Upper lobe of left lung (tissue), 6 donors: ENCODE data around the gene NDUFB8. TPM values are rescaled to one million over a fixed set of nuclear protein-coding genes. Genes with fewer than 3 reads are reported as not detected.

Source experiments
- ATAC-seq, 2 donors: fragments of 200-7000 bp; cut with Tn5 transposase; one replicate each; pipeline ENCODE4 v1.9.1; 2022; ENCODE audit warnings: mild to moderate bottlenecking in 2 of 2, moderate library complexity in 2 of 2; ENCODE audit not compliant: low FRiP score in 2 of 2
- DNase-seq, 2 donors: peaks; one replicate each; pipeline ENCODE4 v3.0.0-alpha.2; 2019 to 2020
- H3K27ac ChIP-seq, 4 donors: fragments of 200-600 bp; sonication (generic); one replicate each; pipeline ENCODE4 v1.5.1; 2016 to 2019
- H3K27me3 ChIP-seq, 4 donors: fragments of 200-600 bp; sonication (generic); one replicate each; pipeline ENCODE4 v1.5.1; 2017 to 2019
- H3K36me3 ChIP-seq, 4 donors: fragments of 200-600 bp; sonication (generic); one replicate each; pipeline ENCODE4 v1.5.1; 2016 to 2019
- H3K4me1 ChIP-seq, 4 donors: fragments of 200-600 bp; sonication (generic); one replicate each; pipeline ENCODE4 v1.5.1; 2018 to 2019
- H3K4me3 ChIP-seq, 4 donors: fragments of 200-600 bp; sonication (generic); one replicate each; pipeline ENCODE4 v1.5.1; 2017 to 2019; ENCODE audit warnings: mild to moderate bottlenecking in 2 of 4, moderate library complexity in 1 of 4
- H3K9me3 ChIP-seq, 4 donors: fragments of 200-600 bp; sonication (generic); one replicate each; pipeline ENCODE4 v1.5.1; 2018 to 2019
- CTCF ChIP-seq, 6 experiments: fragments of 450-650 bp in 4 of 6; fragments of 200-600 bp in 2 of 6; sonication (generic) in 2 of 6; IDR thresholded peaks; one replicate each; pipeline ENCODE4 v1.5.1; 2016 to 2019; ENCODE audit warnings: antibody characterized with exemption in 6 of 6
- EP300 ChIP-seq, 4 donors: sonication (generic); formaldehyde crosslinking; IDR thresholded peaks; one replicate each; pipeline ENCODE4 v1.5.1; 2017; ENCODE audit warnings: antibody characterized with exemption in 4 of 4, control low read depth in 2 of 4
- POLR2A ChIP-seq, 4 donors: fragments of 450-650 bp; IDR thresholded peaks; one replicate each; pipeline ENCODE4 v1.5.1; 2016 to 2017; ENCODE audit warnings: antibody characterized with exemption in 4 of 4, mild to moderate bottlenecking in 2 of 4
- POLR2AphosphoS5 ChIP-seq, 2 donors: sonication (generic); formaldehyde crosslinking; IDR thresholded peaks; one replicate each; pipeline ENCODE4 v1.5.1; 2017; ENCODE audit warnings: antibody characterized with exemption in 2 of 2
- WGBS, 2 donors: methylation state at CpG; one replicate each; pipeline ENCODE4 v1.1.5; 2017 to 2018; 5-methylcytosine and 5-hydroxymethylcytosine counted together
- total RNA-seq, 6 donors: library from RNA; depleted of rRNA in 4 of 6; stranded (reverse); fragments of >200 nt in 4 of 6; gene quantifications; one replicate each; pipeline versions ENCODE4 v1.1.0 to v1.2.1, GENCODE V29; 2016 to 2021
- donor health status: DM: no; HTN: no; CAD: no; lungs with moderate emphysema.
- donor health status: DM: no; HTN: yes; CAD: no; lungs with severe emphysema.

NDUFB8 gene
- total RNA-seq, 6 donors from 2014 or later: 110 to 152 (median 137) TPM

GRCh38 chr10:100507357-100507732 is 22.3 kb downstream of the NDUFB8 start:
- H3K9me3 ChIP-seq: no peaks in the 10 kb centered on the region
- no peaks in the 10 kb centered on the region for H3K27me3 ChIP-seq
- TF ChIP-seq POLR2A (IDR thresholded peaks at IDR 0.05) (no peak), EP300 (IDR thresholded peaks at IDR 0.05) (no peak), CTCF (IDR thresholded peaks at IDR 0.05) (no peak), POLR2AphosphoS5 (IDR thresholded peaks at IDR 0.05) (no peak)
- ATAC-seq: no peak
- 91 to 93% methylated on average over 5 of the region's 5 CpGs for WGBS, 2 donors
- H3K27ac ChIP-seq: no peak overlapping the region
- no peak overlapping the region for H3K4me3 ChIP-seq
- no peak for DNase-seq
- peaks cover 0 to 6% (median 0%) of the 10 kb centered on the region in 4 donors for H3K4me1 ChIP-seq
- H3K36me3 ChIP-seq: peaks cover 0 to 28% (median 11%) of the 10 kb centered on the region in 4 donors

GRCh38 chr10:100506596-100507356 is 22.9 kb downstream of the NDUFB8 start:
- WGBS, 2 donors: 91 to 95% methylated on average over 5 of the region's 5 CpGs
- DNase-seq (no peak), ATAC-seq (no peak)
- Histone ChIP-seq H3K27me3 (no peaks in the 10 kb centered on the region), H3K36me3 (peaks cover 4 to 33% (median 15%) of the 10 kb centered on the region in 4 donors), H3K4me3 (no peak overlapping the region), H3K9me3 (no peaks in the 10 kb centered on the region), H3K4me1 (peaks cover 0 to 6% (median 0%) of the 10 kb centered on the region in 4 donors), H3K27ac (no peak overlapping the region)
- TF ChIP-seq POLR2AphosphoS5 (IDR thresholded peaks at IDR 0.05): no peak
- no peak for TF ChIP-seq POLR2A (IDR thresholded peaks at IDR 0.05)
- no peak for TF ChIP-seq EP300 (IDR thresholded peaks at IDR 0.05)
- no peak for TF ChIP-seq CTCF (IDR thresholded peaks at IDR 0.05)

GRCh38 chr10:100505164-100505563 is 24.5 kb downstream of the NDUFB8 start:
- 94 to 100% methylated on average over 2 of the region's 2 CpGs for WGBS, 2 donors

DNA sequence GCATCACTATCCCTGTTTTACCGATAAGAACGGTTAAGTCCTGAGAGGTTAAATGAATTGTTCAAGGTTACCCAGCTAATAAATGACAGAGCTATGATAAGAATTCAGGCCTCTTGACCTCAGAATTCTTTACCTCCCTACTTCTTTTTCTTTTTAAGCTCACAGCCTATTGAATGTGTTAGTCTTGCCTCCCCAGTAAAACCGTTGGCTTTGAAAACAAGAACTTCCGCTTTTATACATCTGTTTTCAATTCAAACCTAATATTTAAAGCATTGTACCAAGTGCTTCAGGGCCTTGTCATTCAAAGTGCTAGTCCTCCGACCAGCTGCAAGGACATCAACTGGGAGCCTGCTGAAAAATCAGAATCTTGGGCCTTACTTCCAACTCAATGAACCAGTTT is 25.6 kb downstream of the NDUFB8 start:
- WGBS, 2 donors: 78 to 84% methylated on average over 5 of the region's 5 CpGs
- Histone ChIP-seq H3K4me3 (no peak overlapping the region), H3K27me3 (no peaks in the 10 kb centered on the region), H3K4me1 (no peaks in the 10 kb centered on the region), H3K27ac (no peak overlapping the region), H3K36me3 (peaks cover 4 to 49% (median 30%) of the 10 kb centered on the region in 4 donors), H3K9me3 (no peaks in the 10 kb centered on the region)
- ATAC-seq: no peak
- no peak for TF ChIP-seq POLR2AphosphoS5 (IDR thresholded peaks at IDR 0.05)
- TF ChIP-seq EP300 (IDR thresholded peaks at IDR 0.05): no peak
- TF ChIP-seq POLR2A (IDR thresholded peaks at IDR 0.05): no peak
- TF ChIP-seq CTCF (IDR thresholded peaks at IDR 0.05): no peak
- no peak for DNase-seq

More at GRCh38 chr10:100505164-100505563, 24.5 kb downstream of the NDUFB8 start:
- TF ChIP-seq POLR2AphosphoS5 (IDR thresholded peaks at IDR 0.05) (no peak), POLR2A (IDR thresholded peaks at IDR 0.05) (no peak), CTCF (IDR thresholded peaks at IDR 0.05) (no peak), EP300 (IDR thresholded peaks at IDR 0.05) (no peak)
- H3K27me3 ChIP-seq: no peaks in the 10 kb centered on the region
- H3K9me3 ChIP-seq: no peaks in the 10 kb centered on the region
- H3K36me3 ChIP-seq: peaks cover 4 to 44% (median 26%) of the 10 kb centered on the region in 4 donors
- no peak overlapping the region for H3K4me3 ChIP-seq
- ATAC-seq: no peak
- no peak overlapping the region for H3K27ac ChIP-seq
- H3K4me1 ChIP-seq: no peaks in the 10 kb centered on the region
- DNase-seq: no peak
